Type B pancreatic cell (in vitro differentiated cells): ENCODE data around the gene IL20RA. TPM values are rescaled to one million over a fixed set of nuclear protein-coding genes. Genes with fewer than 3 reads are reported as not detected.

ENCODE experiments used
- DNase-seq: peaks from one replicate; pipeline ENCODE4 v3.0.0; 2021; ENCODE audit warnings: mixed read lengths; ENCODE audit not compliant: unreplicated experiment; ENCODE audit errors: extremely low spot score
- H3K27ac Mint-ChIP-seq: 2 replicates; pipeline ENCODE4 v1.8.0; 2021; ENCODE audit warnings: mild to moderate bottlenecking, mixed read lengths
- H3K27me3 Mint-ChIP-seq: 2 replicates; pipeline ENCODE4 v1.8.0; 2021; ENCODE audit warnings: mixed read lengths
- H3K36me3 Mint-ChIP-seq: 2 replicates; pipeline ENCODE4 v1.8.0; 2021; ENCODE audit warnings: mixed read lengths
- H3K4me1 Mint-ChIP-seq: one replicate; pipeline ENCODE4 v1.8.0; 2021; ENCODE audit warnings: mixed read lengths; ENCODE audit not compliant: unreplicated experiment
- H3K4me3 Mint-ChIP-seq: 2 replicates; pipeline ENCODE4 v1.8.0; 2021; ENCODE audit warnings: mild to moderate bottlenecking, mixed read lengths
- H3K9me3 Mint-ChIP-seq: 2 replicates; pipeline ENCODE4 v1.8.0; 2021; ENCODE audit warnings: mixed read lengths
- total RNA-seq: library from RNA; stranded (reverse); gene quantifications from 2 replicates; pipeline ENCODE4 v1.2.1, GENCODE V29; 2021; ENCODE audit warnings: low replicate concordance
- TF ChIP-seq, protein P1 (sequence below): fragments of 200-600 bp; sonication (generic); conservative IDR thresholded peaks from 2 replicates; pipeline ENCODE4 v1.5.0; 2021; ENCODE audit warnings: antibody characterized with exemption, mild to moderate bottlenecking

The IL20RA gene
- total RNA-seq, 1 donor from 2014 or later, result 1.7 TPM

DNA sequence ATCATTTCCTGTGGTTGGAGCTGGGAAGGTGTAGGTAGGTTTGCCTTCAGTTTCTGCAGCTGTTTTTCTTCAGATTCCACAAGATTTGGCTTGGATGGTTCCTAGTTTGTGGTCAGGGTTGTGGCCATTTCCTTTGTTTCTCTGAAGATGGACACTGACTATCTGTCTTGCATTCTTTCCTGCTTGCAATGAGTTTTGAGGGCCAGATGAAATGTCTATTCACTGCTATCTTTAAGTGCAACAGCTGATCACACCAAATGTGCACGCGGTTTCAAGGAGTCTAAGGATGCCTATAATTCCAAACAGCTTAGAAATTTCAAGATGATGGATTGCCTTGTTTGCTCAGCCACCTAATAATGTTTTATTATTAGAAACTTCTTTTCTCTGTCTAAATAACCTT, 28.4 kb downstream of the IL20RA start:
- H3K27me3 Mint-ChIP-seq, result no peaks in the 10 kb centered on the region
- H3K9me3 Mint-ChIP-seq, result no peaks in the 10 kb centered on the region
- TF ChIP-seq, protein P1, sequence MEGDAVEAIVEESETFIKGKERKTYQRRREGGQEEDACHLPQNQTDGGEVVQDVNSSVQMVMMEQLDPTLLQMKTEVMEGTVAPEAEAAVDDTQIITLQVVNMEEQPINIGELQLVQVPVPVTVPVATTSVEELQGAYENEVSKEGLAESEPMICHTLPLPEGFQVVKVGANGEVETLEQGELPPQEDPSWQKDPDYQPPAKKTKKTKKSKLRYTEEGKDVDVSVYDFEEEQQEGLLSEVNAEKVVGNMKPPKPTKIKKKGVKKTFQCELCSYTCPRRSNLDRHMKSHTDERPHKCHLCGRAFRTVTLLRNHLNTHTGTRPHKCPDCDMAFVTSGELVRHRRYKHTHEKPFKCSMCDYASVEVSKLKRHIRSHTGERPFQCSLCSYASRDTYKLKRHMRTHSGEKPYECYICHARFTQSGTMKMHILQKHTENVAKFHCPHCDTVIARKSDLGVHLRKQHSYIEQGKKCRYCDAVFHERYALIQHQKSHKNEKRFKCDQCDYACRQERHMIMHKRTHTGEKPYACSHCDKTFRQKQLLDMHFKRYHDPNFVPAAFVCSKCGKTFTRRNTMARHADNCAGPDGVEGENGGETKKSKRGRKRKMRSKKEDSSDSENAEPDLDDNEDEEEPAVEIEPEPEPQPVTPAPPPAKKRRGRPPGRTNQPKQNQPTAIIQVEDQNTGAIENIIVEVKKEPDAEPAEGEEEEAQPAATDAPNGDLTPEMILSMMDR, result no peak
- no peaks in the 10 kb centered on the region for H3K36me3 Mint-ChIP-seq
- no peak for DNase-seq
- H3K4me3 Mint-ChIP-seq, result no peak overlapping the region
- no peak overlapping the region for H3K27ac Mint-ChIP-seq
- peaks cover 8% of the 10 kb centered on the region for H3K4me1 Mint-ChIP-seq

DNA sequence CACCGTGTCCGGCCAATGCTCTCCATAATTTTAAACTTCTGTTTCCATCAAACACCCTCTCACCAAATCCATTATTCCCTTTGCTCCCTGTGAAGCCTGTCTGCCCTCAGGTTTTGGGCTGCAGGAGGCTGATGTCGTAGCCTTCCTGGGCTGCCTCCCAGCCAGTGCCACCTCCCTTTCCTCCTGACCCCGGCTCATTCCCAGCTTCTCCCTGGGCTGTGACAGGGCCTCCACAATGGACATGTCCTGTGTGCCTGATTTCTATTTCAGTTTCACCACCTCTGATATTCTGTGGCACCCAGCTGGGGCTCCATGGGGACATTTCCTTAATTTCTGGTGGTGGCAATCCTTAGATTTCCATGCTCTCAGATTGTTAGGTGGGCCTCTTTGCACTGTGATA, 28.8 kb downstream of the IL20RA start:
- TF ChIP-seq, protein P1, result no peak
- Mint-ChIP-seq H3K36me3 (no peaks in the 10 kb centered on the region), H3K27me3 (no peaks in the 10 kb centered on the region), H3K9me3 (no peaks in the 10 kb centered on the region), H3K27ac (no peak overlapping the region), H3K4me1 (peaks cover 8% of the 10 kb centered on the region), H3K4me3 (no peak overlapping the region)
- no peak for DNase-seq

DNA sequence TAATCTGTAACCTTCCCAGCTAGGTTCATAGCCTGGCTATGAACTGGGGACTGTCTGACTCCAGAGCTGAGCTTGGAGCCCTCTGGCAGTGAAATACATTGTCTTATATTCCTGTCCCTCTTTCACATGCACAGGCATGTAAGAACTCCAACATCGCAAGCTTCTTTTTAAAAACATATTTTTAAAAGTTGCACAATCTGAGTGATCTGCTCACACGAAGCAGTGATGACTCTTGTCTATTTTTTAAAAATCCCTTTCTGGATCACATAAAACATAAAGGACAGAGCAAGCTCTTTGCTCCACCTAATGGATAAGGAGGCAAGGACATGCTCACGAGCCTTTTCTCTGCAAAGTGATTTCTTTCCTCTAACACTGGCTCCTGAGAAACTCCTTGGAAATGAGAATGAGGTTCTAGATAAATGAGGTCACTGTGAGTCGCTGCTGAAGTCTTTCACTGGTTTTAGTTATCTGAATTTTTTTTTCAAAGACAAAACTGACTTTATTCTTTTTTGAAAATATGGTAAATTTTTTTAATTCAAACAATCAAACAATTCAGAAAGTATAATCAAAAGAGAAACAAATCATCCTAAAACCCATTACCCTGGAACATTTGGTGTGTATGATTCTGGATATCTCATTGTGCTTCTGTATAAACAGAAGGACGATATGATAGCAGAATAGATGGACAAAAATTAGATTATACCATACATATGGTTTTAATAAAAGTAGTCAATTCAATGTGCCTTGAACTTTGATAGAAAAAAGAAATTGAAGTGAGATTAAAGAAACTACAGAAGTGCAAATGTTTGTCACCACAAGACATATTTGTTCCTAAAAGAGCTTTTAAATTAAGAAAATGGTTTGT, 30.8 kb downstream of the IL20RA start:
- TF ChIP-seq, protein P1, result peak; percentile 75
- Mint-ChIP-seq H3K4me3 (no peak overlapping the region), H3K4me1 (peaks cover 8% of the 10 kb centered on the region), H3K36me3 (no peaks in the 10 kb centered on the region), H3K9me3 (no peaks in the 10 kb centered on the region), H3K27ac (no peak overlapping the region), H3K27me3 (no peaks in the 10 kb centered on the region)
- DNase-seq, result no peak

DNA sequence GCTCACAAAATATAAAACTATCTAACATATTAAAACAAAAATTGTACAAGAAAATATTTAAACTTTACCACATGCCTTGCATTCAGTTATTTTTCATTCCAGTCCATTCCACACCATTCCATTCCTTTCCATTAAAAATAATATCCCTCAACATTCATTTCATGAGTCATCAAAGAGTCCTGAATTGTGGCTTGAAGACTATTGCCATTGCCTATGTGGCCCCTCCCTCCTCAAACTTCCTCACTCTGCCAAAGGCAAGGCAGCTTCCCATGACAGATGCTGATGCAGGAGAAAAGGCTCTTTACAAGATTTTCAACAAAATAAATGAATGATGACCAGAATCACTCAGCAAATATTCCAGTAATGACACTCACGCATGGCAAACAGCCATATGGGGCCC, 31.7 kb downstream of the IL20RA start:
- H3K9me3 Mint-ChIP-seq, result no peaks in the 10 kb centered on the region
- H3K27ac Mint-ChIP-seq, result peak overlapping the region; percentile 76
- H3K4me1 Mint-ChIP-seq, result peaks cover 8% of the 10 kb centered on the region
- no peaks in the 10 kb centered on the region for H3K27me3 Mint-ChIP-seq
- no peaks in the 10 kb centered on the region for H3K36me3 Mint-ChIP-seq
- H3K4me3 Mint-ChIP-seq, result no peak overlapping the region
- TF ChIP-seq, protein P1, result no peak
- no peak for DNase-seq

DNA sequence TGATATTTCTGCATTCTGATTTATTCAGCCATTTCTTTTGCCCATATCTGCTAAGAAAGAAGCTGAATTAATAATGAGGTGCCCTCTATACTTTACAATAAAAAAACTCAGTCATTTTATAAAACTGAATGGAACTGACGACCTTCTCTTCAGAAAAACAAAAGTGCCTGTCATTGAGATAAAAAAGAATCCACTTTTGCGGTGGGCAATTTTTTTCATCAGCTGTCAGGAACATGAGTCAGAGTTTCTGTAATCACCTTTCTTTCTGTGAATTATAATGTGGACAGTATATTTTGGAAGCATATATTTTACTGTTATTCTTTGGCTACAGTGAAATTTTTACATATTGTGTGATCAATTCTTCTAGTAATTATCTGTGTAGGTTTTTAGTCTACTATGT, 33.4 kb downstream of the IL20RA start:
- H3K27ac Mint-ChIP-seq, result peak overlapping the region; percentile 15
- H3K4me3 Mint-ChIP-seq, result no peak overlapping the region
- TF ChIP-seq, protein P1, result no peak
- H3K9me3 Mint-ChIP-seq, result no peaks in the 10 kb centered on the region
- H3K4me1 Mint-ChIP-seq, result peaks cover 6% of the 10 kb centered on the region
- H3K36me3 Mint-ChIP-seq, result no peaks in the 10 kb centered on the region
- H3K27me3 Mint-ChIP-seq, result no peaks in the 10 kb centered on the region
- DNase-seq, result no peak
